ENCODE results near the gene IL1RL2. TPM values are rescaled to one million over a fixed set of nuclear protein-coding genes. Genes with fewer than 3 reads are reported as not detected.
A peak's percentile ranks its signal among the peaks of the same experiment; 100 is the strongest.

IL1RL2 gene
- total and polyA plus RNA-seq, 2 of the 4 experiments (the other 2 are of a cell fraction): 0.09 to 0.36 TPM

DNA sequence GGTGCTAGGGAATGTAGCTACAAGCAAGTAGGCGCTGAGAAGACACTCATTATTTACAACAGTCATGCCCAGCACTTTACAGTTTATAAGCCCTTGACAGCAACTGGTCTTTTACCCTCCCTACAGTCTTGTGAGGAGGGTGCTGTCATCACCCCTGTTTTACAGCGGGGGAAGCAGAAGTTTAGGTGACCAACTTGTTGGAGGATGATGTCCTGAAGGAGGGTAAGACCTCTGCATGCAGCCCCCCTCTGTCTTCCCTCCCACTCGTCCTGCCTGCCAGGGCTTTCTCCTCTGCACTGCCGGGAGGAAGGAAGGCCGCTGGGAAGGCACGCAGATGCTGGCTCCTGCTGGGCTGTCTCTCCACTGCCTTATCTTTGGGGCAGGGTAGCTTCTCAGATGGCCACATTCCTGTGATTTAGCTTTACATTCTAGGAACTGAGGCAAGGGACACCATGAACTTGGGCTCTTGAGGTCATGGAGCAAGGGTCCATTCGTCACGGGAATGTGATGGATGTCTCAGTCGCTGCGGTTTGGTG, 43.3 kb upstream of the IL1RL2 start:
- no peaks in the 10 kb centered on the region for H3K27me3 ChIP-seq (ENCODE audit: control insufficient read depth, insufficient read depth, low read length)
- peak overlapping the region; percentile 51 for H2BK5ac ChIP-seq (ENCODE audit: low read depth, low read length, poor library complexity, severe bottlenecking)
- ChIA-PET POLR2A (ENCODE audit: unreplicated experiment) (no interaction called here), CTCF (interaction anchor here (0.6 to 2.0 kb wide), 4 partner anchors 17 to 123 kb away, joined by 3 to 10 read pairs (median 4); no protein-coding TSS in a partner anchor)
- H4K8ac ChIP-seq (ENCODE audit: low read depth in 2 of 2, low read length in 2 of 2): peak overlapping the region; percentile 90 to 95; a peak in 3 of 4 replicates
- in situ Hi-C loops (cut with MboI; ENCODE audit: low sequenced_read_pairs) (loop anchor here (10.0 kb wide), 1 partner anchor 119 kb away; no protein-coding TSS in a partner anchor), intact Hi-C loops (cut with micrococcal nuclease) (loop anchor here (5.0 kb wide), 1 partner anchor 121 kb away; no protein-coding TSS in a partner anchor), dilution Hi-C loops (cut with HindIII; ENCODE audit: low sequenced_read_pairs, unreplicated experiment) (no loop called here)
- H3K56ac ChIP-seq (ENCODE audit: extremely low read depth, insufficient read depth, low read length): peak overlapping the region; percentile 66; the same call in 1 of the 2 replicates
- H3K36me3 ChIP-seq (ENCODE audit: control insufficient read depth, insufficient read depth, low read length): peaks cover 33% of the 10 kb centered on the region
- H2AFZ ChIP-seq (replicated peaks; ENCODE audit: low read length, poor library complexity): peak overlapping the region; percentile 95
- H3K4ac ChIP-seq (ENCODE audit: low read depth, low read length): peak overlapping the region; percentile 93
- peaks cover 18% of the 10 kb centered on the region for H3K4me1 ChIP-seq (ENCODE audit: control insufficient read depth, insufficient read depth, low read length)
- H2AK9ac ChIP-seq (replicated peaks; ENCODE audit: low read depth, low read length, poor library complexity): peak overlapping the region; percentile 86
- 0 out of 2 replicates have a peak, but pooled peaks cover 3% of the 10 kb centered on the region for H4K20me1 ChIP-seq (ENCODE audit: insufficient read depth, low read length)
- H3K9me3 ChIP-seq (ENCODE audit: control insufficient read depth, insufficient read depth, low read length): peaks cover 31% of the 10 kb centered on the region
- peak overlapping the region; percentile 94 for H3K18ac ChIP-seq (ENCODE audit: low read depth, low read length)
- peak overlapping the region; percentile 95 for H3K23ac ChIP-seq (ENCODE audit: low read depth, low read length)
- peak overlapping the region; percentile 91 for H4K91ac ChIP-seq (ENCODE audit: insufficient read depth, low read depth, low read length)
- H3K14ac ChIP-seq (replicated peaks; ENCODE audit: low read depth, low read length): peak overlapping the region; percentile 73
- peak overlapping the region; percentile 87 for H4K5ac ChIP-seq (ENCODE audit: low read depth, low read length)
- H2BK120ac ChIP-seq (ENCODE audit: low read depth, low read length): peak overlapping the region; percentile 86
- DNase-seq: peak; percentile 47
- peaks cover 19% of the 10 kb centered on the region for H3K9me1 ChIP-seq (ENCODE audit: insufficient read depth, low read length)
- peak overlapping the region; percentile 95 for H2AK5ac ChIP-seq (ENCODE audit: low read depth, low read length)
- peak overlapping the region; percentile 91 for H3K27ac ChIP-seq (ENCODE audit: insufficient read depth, low read length)
- no peak for TF ChIP-seq MAZ (IDR thresholded peaks at IDR 0.05; ENCODE audit: borderline replicate concordance, low read depth, low read length)
- TF ChIP-seq, protein P1, sequence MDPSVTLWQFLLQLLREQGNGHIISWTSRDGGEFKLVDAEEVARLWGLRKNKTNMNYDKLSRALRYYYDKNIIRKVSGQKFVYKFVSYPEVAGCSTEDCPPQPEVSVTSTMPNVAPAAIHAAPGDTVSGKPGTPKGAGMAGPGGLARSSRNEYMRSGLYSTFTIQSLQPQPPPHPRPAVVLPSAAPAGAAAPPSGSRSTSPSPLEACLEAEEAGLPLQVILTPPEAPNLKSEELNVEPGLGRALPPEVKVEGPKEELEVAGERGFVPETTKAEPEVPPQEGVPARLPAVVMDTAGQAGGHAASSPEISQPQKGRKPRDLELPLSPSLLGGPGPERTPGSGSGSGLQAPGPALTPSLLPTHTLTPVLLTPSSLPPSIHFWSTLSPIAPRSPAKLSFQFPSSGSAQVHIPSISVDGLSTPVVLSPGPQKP (IDR thresholded peaks at IDR 0.05; ENCODE audit: borderline replicate concordance, low read depth, low read length): no peak
- TF ChIP-seq CHD1 (IDR thresholded peaks at IDR 0.05; ENCODE audit: low read depth, low read length): no peak
- no peak for TF ChIP-seq CEBPB (IDR thresholded peaks at IDR 0.05; ENCODE audit: low read depth, low read length)
- no peak for TF ChIP-seq MXI1 (IDR thresholded peaks at IDR 0.05; ENCODE audit: borderline replicate concordance, low read depth, low read length)
- no peak for TF ChIP-seq RCOR1 (IDR thresholded peaks at IDR 0.05; ENCODE audit: insufficient replicate concordance, low read length)
- no peak for TF ChIP-seq RFX5 (IDR thresholded peaks at IDR 0.05; ENCODE audit: low read depth, low read length)
- no peak for TF ChIP-seq USF2 (IDR thresholded peaks at IDR 0.05; ENCODE audit: low read depth, low read length)
- no peak for TF ChIP-seq SMC3 (IDR thresholded peaks at IDR 0.05; ENCODE audit: low read depth, low read length)
- TF ChIP-seq FOS (IDR thresholded peaks at IDR 0.05; ENCODE audit: low read depth, low read length): no peak
- no peak for TF ChIP-seq MAFK (IDR thresholded peaks at IDR 0.05; ENCODE audit: low read depth, low read length)
- peak overlapping the region; percentile 88; the same call in 2 of the 3 replicates for H2BK15ac ChIP-seq (ENCODE audit: low read depth, low read length)
- peak; percentile 4 for ATAC-seq (ENCODE audit: low read depth)
- BruUV-seq (replicated peaks): TSS peak; percentile 16
- peaks cover 32 to 62% of the 10 kb centered on the region in 2 experiments for H3K79me1 ChIP-seq (ENCODE audit: low read depth in 1 of 2, low read length in 2 of 2)
- peak overlapping the region; percentile 97 for H3K4me2 ChIP-seq (ENCODE audit: low read depth, low read length)
- peak overlapping the region; percentile 73 for H2BK20ac ChIP-seq (ENCODE audit: low read depth, low read length)
- peak overlapping the region; percentile 93 for H3K9ac ChIP-seq (ENCODE audit: low read depth, low read length)
- peak overlapping the region; percentile 89 for H3K4me3 ChIP-seq (ENCODE audit: insufficient read depth, low read depth, low read length)
- WGBS, 2 experiments (ENCODE audit: extremely low coverage in 2 of 2, insufficient read length in 1 of 2): 10% methylated on average over 2 of the region's 10 CpGs; no CpG with 5 or more reads in 1 of the 2 experiments

Measured in IMR-90 (cell line).